ENCODE measurements around the gene USP43. TPM values are rescaled to one million over a fixed set of nuclear protein-coding genes. Genes with fewer than 3 reads are reported as not detected.
"Not testable (repeated sequence)": the region's sequence is repeated elsewhere in the genome, so short reads cannot be mapped to it uniquely, and the experiment has no call there.

The USP43 gene
- total RNA-seq, 4 donors from 2014 or later = 3.0 to 5.1 (median 3.9) TPM

GRCh38 chr17:9661027-9661426, 15.7 kb downstream of the USP43 start:
- no peak for TF ChIP-seq POLR2A (IDR thresholded peaks at IDR 0.05)
- no peak for TF ChIP-seq CTCF (IDR thresholded peaks at IDR 0.05)
- Histone ChIP-seq H3K4me1 (no peaks in the 10 kb centered on the region), H3K36me3 (no peaks in the 10 kb centered on the region), H3K27ac (no peak overlapping the region), H3K9me3 (no peaks in the 10 kb centered on the region), H3K4me3 (replicated peaks in 1 of 3) (no peak overlapping the region), H3K27me3 (no peaks in the 10 kb centered on the region)
- WGBS, 2 donors = 96 to 97% methylated on average over 2 of the region's 2 CpGs
- intact Hi-C loops (cut with DNase I) = no loop called here
- DNase-seq = no peak

DNA sequence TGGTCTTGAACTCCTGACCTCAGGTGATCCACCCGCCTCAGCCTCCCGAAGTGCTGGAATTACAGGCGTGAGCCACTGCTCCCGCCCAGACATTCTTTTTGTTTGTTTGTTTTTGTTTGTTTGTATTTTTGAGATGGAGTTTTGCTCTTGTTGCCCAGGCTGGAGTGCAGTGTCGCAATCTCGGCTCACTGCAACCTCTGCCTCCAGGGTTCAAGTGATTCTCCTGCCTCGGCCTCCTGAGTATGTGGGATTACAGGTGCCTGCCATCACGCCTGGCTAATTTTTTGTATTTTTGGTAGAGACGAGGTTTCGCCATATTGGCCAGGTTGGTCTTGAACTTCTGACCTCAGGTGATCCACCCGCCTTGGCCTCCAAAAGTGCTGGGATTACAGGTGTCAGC, 18.2 kb downstream of the USP43 start:
- H3K27me3 ChIP-seq; H3K36me3 ChIP-seq; DNase-seq; H3K4me1 ChIP-seq; H3K27ac ChIP-seq; H3K9me3 ChIP-seq; H3K4me3 ChIP-seq (replicated peaks in 1 of 3); intact Hi-C loops (cut with DNase I): not testable (repeated sequence)
- WGBS, 2 donors = 92 to 94% methylated on average over 11 of the region's 11 CpGs

DNA sequence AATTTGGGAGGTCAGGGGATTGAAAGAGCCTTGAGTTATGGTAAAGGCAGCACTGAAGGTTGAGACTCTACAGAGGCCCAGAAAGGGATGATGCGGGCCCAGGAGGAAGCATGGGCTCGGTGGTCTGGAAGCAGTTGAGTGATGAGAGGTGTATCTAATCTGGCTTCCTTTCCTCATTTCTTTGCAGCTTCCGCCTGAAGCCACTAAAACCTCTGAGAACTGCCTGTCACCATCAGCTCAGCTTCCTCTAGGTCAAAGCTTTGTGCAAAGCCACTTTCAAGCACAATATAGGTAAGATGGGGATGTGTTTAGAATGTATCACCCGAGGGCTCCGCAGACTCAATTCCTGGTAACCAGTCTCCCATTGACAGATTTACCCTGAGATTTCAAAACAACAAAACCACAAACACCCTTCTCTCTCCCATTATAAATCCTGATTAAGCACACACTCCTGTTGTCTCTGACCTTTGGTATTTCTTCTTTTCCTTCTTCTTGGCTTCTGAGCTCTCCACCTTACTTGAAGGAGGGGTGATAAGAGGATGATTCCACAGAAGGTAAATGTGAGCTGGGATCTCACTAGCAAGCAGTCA, 21.2 kb downstream of the USP43 start:
- intact Hi-C loops (cut with DNase I) = no loop called here
- TF ChIP-seq CTCF (IDR thresholded peaks at IDR 0.05) = no peak
- no peak for TF ChIP-seq POLR2A (IDR thresholded peaks at IDR 0.05)
- no peak for DNase-seq
- no peak overlapping the region for H3K27ac ChIP-seq
- 67 to 86% methylated on average over 5 of the region's 5 CpGs for WGBS, 2 donors
- H3K9me3 ChIP-seq = no peaks in the 10 kb centered on the region
- peaks cover 5 to 22% of the 10 kb centered on the region in 2 donors for H3K4me1 ChIP-seq
- H3K4me3 ChIP-seq (replicated peaks in 1 of 3) = no peak overlapping the region
- H3K27me3 ChIP-seq = no peaks in the 10 kb centered on the region
- no peaks in the 10 kb centered on the region for H3K36me3 ChIP-seq

DNA sequence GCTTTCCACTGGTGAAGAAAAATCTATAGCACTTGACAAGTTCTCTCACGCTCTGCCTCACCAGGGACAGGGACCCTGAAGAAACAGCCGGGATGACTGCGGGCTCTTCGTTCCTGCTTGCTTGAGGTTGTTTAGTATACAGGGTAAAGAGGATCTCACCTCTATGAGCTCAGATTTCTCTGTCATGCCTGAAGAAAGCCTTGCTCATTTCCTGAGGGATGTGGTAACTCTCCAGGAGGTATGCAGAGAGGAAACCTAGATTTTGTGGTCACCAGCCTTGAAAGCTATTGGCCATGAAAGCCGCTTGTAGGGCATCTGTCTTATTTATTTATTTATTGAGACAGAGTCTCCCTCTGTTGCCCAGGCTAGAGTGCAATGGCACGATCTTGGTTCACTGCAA, 23.2 kb downstream of the USP43 start:
- H3K9me3 ChIP-seq = no peaks in the 10 kb centered on the region
- intact Hi-C loops (cut with DNase I) = no loop called here
- no peak for DNase-seq
- H3K4me1 ChIP-seq = peaks cover 5 to 25% of the 10 kb centered on the region in 2 donors
- no peak overlapping the region for H3K4me3 ChIP-seq (replicated peaks in 1 of 3)
- TF ChIP-seq POLR2A (IDR thresholded peaks at IDR 0.05) (no peak), CTCF (IDR thresholded peaks at IDR 0.05) (no peak)
- no peak overlapping the region for H3K27ac ChIP-seq
- 79 to 84% methylated on average over 6 of the region's 6 CpGs for WGBS, 2 donors
- H3K36me3 ChIP-seq = no peaks in the 10 kb centered on the region
- no peaks in the 10 kb centered on the region for H3K27me3 ChIP-seq

GRCh38 chr17:9669551-9670008, 24.3 kb downstream of the USP43 start:
- H3K4me1 ChIP-seq = peaks cover 5 to 25% of the 10 kb centered on the region in 2 donors
- no peak overlapping the region for H3K4me3 ChIP-seq (replicated peaks in 1 of 3)
- no peaks in the 10 kb centered on the region for H3K36me3 ChIP-seq
- no peaks in the 10 kb centered on the region for H3K9me3 ChIP-seq
- intact Hi-C loops (cut with DNase I) = no loop called here
- no peaks in the 10 kb centered on the region for H3K27me3 ChIP-seq
- peak overlapping the region in 2 of 3 donors; percentile 10 to 36 for H3K27ac ChIP-seq
- 69 to 71% methylated on average over 6 of the region's 6 CpGs for WGBS, 2 donors
- peak in 1 of 2 donors; percentile 25 for DNase-seq
- TF ChIP-seq CTCF (IDR thresholded peaks at IDR 0.05) = no peak
- no peak for TF ChIP-seq POLR2A (IDR thresholded peaks at IDR 0.05)

Data from thyroid gland (tissue), 4 donors.